B cell (primary cell): ENCODE data around the gene MCTP1.

Source experiments
- EZH2 ChIP-seq: IDR thresholded peaks from 2 replicates; pipeline ENCODE4 v1.6.1; 2012; ENCODE audit warnings: borderline replicate concordance, low read depth, mild to moderate bottlenecking, moderate library complexity, low read length; ENCODE audit not compliant: insufficient read depth, poor library complexity, severe bottlenecking
- TF ChIP-seq, protein P1 (sequence below): fragments of 200-600 bp; IDR thresholded peaks from one replicate; pipeline ENCODE4 v1.8.0; 2022; ENCODE audit warnings: antibody characterized with exemption, mild to moderate bottlenecking

- TF ChIP-seq, protein P1, sequence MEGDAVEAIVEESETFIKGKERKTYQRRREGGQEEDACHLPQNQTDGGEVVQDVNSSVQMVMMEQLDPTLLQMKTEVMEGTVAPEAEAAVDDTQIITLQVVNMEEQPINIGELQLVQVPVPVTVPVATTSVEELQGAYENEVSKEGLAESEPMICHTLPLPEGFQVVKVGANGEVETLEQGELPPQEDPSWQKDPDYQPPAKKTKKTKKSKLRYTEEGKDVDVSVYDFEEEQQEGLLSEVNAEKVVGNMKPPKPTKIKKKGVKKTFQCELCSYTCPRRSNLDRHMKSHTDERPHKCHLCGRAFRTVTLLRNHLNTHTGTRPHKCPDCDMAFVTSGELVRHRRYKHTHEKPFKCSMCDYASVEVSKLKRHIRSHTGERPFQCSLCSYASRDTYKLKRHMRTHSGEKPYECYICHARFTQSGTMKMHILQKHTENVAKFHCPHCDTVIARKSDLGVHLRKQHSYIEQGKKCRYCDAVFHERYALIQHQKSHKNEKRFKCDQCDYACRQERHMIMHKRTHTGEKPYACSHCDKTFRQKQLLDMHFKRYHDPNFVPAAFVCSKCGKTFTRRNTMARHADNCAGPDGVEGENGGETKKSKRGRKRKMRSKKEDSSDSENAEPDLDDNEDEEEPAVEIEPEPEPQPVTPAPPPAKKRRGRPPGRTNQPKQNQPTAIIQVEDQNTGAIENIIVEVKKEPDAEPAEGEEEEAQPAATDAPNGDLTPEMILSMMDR, result no peak
- TF ChIP-seq EZH2, result no peak
Observed at GRCh38 chr5:94699562-94699961, 585.3 kb downstream of the MCTP1 start.
